Hepatocyte (in vitro differentiated cells): Measurements from ENCODE around the gene PPP1R9A. TPM values are rescaled to one million over a fixed set of nuclear protein-coding genes. Genes with fewer than 3 reads are reported as not detected.

Experiments used
- DNase-seq: peaks from one replicate; pipeline ENCODE4 v3.0.0-alpha.2; 2016; ENCODE audit warnings: low spot score
- H2AFZ ChIP-seq: fragments of 200-600 bp; sonication (generic); 2 replicates; pipeline ENCODE4 v1.6.0; 2016; ENCODE audit warnings: antibody characterized with exemption, mild to moderate bottlenecking
- H3K27ac ChIP-seq: fragments of 200-600 bp; sonication (generic); 2 replicates; pipeline ENCODE4 v1.5.1; 2016; ENCODE audit warnings: mild to moderate bottlenecking
- H3K27me3 ChIP-seq: fragments of 200-600 bp; sonication (generic); 2 replicates; pipeline ENCODE4 v1.6.1; 2016
- H3K36me3 ChIP-seq: fragments of 200-600 bp; sonication (generic); replicated peaks from 2 replicates; pipeline ENCODE4 v1.5.1; 2016; ENCODE audit warnings: low read depth; ENCODE audit not compliant: insufficient read depth
- H3K4me1 ChIP-seq: fragments of 200-600 bp; sonication (generic); 2 replicates; pipeline ENCODE4 v1.5.1; 2016; ENCODE audit warnings: mild to moderate bottlenecking, moderate library complexity; ENCODE audit not compliant: insufficient read depth
- H3K4me2 ChIP-seq: fragments of 200-600 bp; sonication (generic); 2 replicates; pipeline ENCODE4 v1.6.0; 2016
- H3K4me3 ChIP-seq: fragments of 200-600 bp; sonication (generic); 2 replicates; pipeline ENCODE4 v1.5.1; 2016; ENCODE audit warnings: mild to moderate bottlenecking
- H3K79me2 ChIP-seq: fragments of 200-600 bp; sonication (generic); 2 replicates; pipeline ENCODE4 v1.6.0; 2017; ENCODE audit warnings: mild to moderate bottlenecking
- H3K9me2 ChIP-seq: fragments of 200-600 bp; sonication (generic); replicated peaks from 2 replicates; pipeline ENCODE4 v1.6.0; 2017; ENCODE audit warnings: mild to moderate bottlenecking; ENCODE audit not compliant: insufficient read depth
- H3K9me3 ChIP-seq: fragments of 200-600 bp; sonication (generic); 2 replicates; pipeline ENCODE4 v1.5.1; 2016; ENCODE audit warnings: low read depth, mild to moderate bottlenecking
- H4K20me1 ChIP-seq: fragments of 200-600 bp; sonication (generic); 2 replicates; pipeline ENCODE4 v1.6.0; 2016; ENCODE audit warnings: mild to moderate bottlenecking; ENCODE audit not compliant: insufficient read depth, poor library complexity, severe bottlenecking
- CTCF ChIP-seq: fragments of 200-600 bp; sonication (generic); IDR thresholded peaks from 2 replicates; pipeline ENCODE4 v1.5.1; 2016; ENCODE audit warnings: antibody characterized with exemption, mild to moderate bottlenecking; ENCODE audit not compliant: poor library complexity
- EZH2 ChIP-seq: fragments of 200-600 bp; sonication (generic); IDR thresholded peaks from 2 replicates; pipeline ENCODE4 v1.6.1; 2016; ENCODE audit warnings: antibody characterized with exemption, mild to moderate bottlenecking, borderline replicate concordance
- EZH2phosphoT487 ChIP-seq: fragments of 200-600 bp; sonication (generic); IDR thresholded peaks from one replicate; pipeline ENCODE4 v1.6.1; 2018; ENCODE audit warnings: antibody characterized with exemption, mild to moderate bottlenecking, low read depth, moderate library complexity; ENCODE audit not compliant: unreplicated experiment, severe bottlenecking
- WGBS: methylation state at CpG from one replicate; pipeline ENCODE4 v1.1.6; 2016; ENCODE audit warnings: low lambda C conversion rate; ENCODE audit errors: missing lambda C conversion rate; 5-methylcytosine and 5-hydroxymethylcytosine counted together
- polyA plus RNA-seq: library from polyadenylated mRNA; unstranded; fragments of >200 nt; fragmentation: Nextera tagmentation; extraction: Ambion mirVana; gene quantifications from 2 replicates; pipeline ENCODE4 v1.2.1, GENCODE V29; 2016
- total RNA-seq: library from RNA; depleted of rRNA; stranded (reverse); fragments of >200 nt; gene quantifications from 2 replicates; pipeline ENCODE4 v1.2.3, GENCODE V29; 2014

The PPP1R9A gene
- total and polyA plus RNA-seq, 2 experiments from 2014 or later: 11.7 to 25.7 TPM

DNA sequence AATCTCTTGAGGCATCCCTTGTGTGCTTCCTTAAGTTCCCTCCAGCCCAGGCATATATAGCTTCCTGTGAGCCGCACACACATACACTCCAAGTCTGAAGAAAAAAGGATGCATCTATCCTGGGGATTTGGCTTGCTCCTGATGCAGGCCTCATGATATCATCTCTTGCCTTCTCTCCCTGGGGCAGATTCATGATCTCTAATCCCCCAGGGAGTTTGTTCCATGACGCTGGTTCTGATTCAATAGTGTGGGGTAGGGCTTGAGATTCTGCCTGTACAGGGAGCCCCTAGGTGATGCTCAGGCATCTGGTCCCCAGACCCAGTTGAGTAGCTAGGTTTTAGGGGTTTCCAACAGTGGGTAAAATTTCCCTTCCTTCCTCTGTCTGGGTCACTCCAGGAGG is 415.5 kb downstream of the PPP1R9A start:
- Histone ChIP-seq H3K4me3 (no peak overlapping the region), H3K79me2 (no peaks in the 10 kb centered on the region), H3K36me3 (no peaks in the 10 kb centered on the region), H3K4me2 (no peak overlapping the region), H3K4me1 (peaks cover 5% of the 10 kb centered on the region), H3K9me2 (no peaks in the 10 kb centered on the region), H3K9me3 (no peaks in the 10 kb centered on the region), H3K27ac (no peak overlapping the region), H2AFZ (no peak overlapping the region), H4K20me1 (no peaks in the 10 kb centered on the region), H3K27me3 (peaks cover 3% of the 10 kb centered on the region)
- TF ChIP-seq CTCF (no peak), EZH2 (no peak), EZH2phosphoT487 (no peak)
- 64% methylated on average over 2 of the region's 2 CpGs for WGBS
- no peak for DNase-seq

- H3K79me2 ChIP-seq: no peaks in the 10 kb centered on the region
- peaks cover 5% of the 10 kb centered on the region for H3K4me1 ChIP-seq
- peak overlapping the region; percentile 69 for H3K4me2 ChIP-seq
- H3K27ac ChIP-seq: no peak overlapping the region
- H3K4me3 ChIP-seq: no peak overlapping the region
- no peak for DNase-seq
- H3K9me2 ChIP-seq: no peaks in the 10 kb centered on the region
- H2AFZ ChIP-seq: no peak overlapping the region
- no peaks in the 10 kb centered on the region for H3K36me3 ChIP-seq
- H3K9me3 ChIP-seq: no peaks in the 10 kb centered on the region
- TF ChIP-seq CTCF (no peak), EZH2 (no peak), EZH2phosphoT487 (no peak)
- H3K27me3 ChIP-seq: peaks cover 3% of the 10 kb centered on the region
- H4K20me1 ChIP-seq: no peaks in the 10 kb centered on the region
- WGBS: 77% methylated on average over 9 of the region's 9 CpGs
These were observed 416.2 kb downstream of the PPP1R9A start for GRCh38 chr7:95323410-95324129.

DNA sequence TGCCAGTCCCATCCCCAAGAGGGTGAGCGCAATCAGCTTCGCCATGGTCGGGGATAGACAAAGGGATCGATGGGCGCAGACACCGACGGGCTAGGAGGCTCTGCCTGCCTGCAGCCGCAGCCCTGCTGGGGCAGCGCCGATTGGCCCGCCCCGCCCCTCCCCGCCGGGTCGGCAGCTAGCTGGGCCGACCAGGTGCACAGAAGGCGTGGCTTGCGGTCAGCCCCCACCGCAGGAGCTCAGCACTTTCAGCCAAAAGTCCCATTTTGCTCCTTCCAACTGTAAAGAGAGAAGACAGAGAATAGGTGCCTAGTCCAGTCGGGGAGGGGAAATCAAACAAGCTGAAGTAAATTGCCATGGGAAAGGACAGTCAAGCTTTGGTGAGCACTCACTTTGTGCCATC is 417.0 kb downstream of the PPP1R9A start, which contains the start of gene PON1:
Gene PON1, minus strand, starts transcription at position 102 of the 400 bp plus-strand sequence. Its CDS starts 57 bp downstream, at position 45.
- H3K4me2 ChIP-seq: peak within 1 kb of the TSS; percentile 69
- peaks cover 5% of the 10 kb centered on the region for H3K4me1 ChIP-seq
- DNase-seq: peak; percentile 41
- H3K9me3 ChIP-seq: no peaks in the 10 kb centered on the region
- no peak within 1 kb of the TSS for H3K27ac ChIP-seq
- no peak within 1 kb of the TSS for H3K4me3 ChIP-seq
- no peaks in the 10 kb centered on the region for H4K20me1 ChIP-seq
- H3K79me2 ChIP-seq: no peaks in the 10 kb centered on the region
- H3K9me2 ChIP-seq: no peaks in the 10 kb centered on the region
- H2AFZ ChIP-seq: peak within 1 kb of the TSS; percentile 44
- TF ChIP-seq EZH2 (no peak), CTCF (no peak), EZH2phosphoT487 (no peak)
- WGBS: 16% methylated on average over 19 of the region's 20 CpGs
- peaks cover 3% of the 10 kb centered on the region for H3K27me3 ChIP-seq
- H3K36me3 ChIP-seq: no peaks in the 10 kb centered on the region
